Skin epidermis (tissue), 12 donors: ENCODE data around the gene TRAF2.

ENCODE experiments used
- H3K27ac ChIP-seq, 21 experiments: fragments of 200-600 bp; sonication (generic) in 11 of 21; one replicate each; pipeline ENCODE4 v1.5.0; 2020; ENCODE audit warnings: mild to moderate bottlenecking in 3 of 21, inconsistent platforms in 2 of 21, moderate library complexity in 2 of 21
- H3K4me3 ChIP-seq, 7 experiments: fragments of 200-600 bp; sonication (generic) in 2 of 7; one replicate each; pipeline ENCODE4 v1.5.0; 2020; ENCODE audit warnings: inconsistent platforms in 2 of 7, mild to moderate bottlenecking in 2 of 7, moderate library complexity in 1 of 7

Gene TRAF2

GRCh38 chr9:136952876-136953770 is 66.8 kb downstream of the TRAF2 start:
- H3K4me3 ChIP-seq = no peak overlapping the region
- peak overlapping the region in 1 of 21 experiments; percentile 25 for H3K27ac ChIP-seq

- Histone ChIP-seq H3K4me3 (no peak overlapping the region), H3K27ac (no peak overlapping the region)
These were observed 67.5 kb downstream of the TRAF2 start for GRCh38 chr9:136953771-136954269.

GRCh38 chr9:136954270-136955083 is 68.2 kb downstream of the TRAF2 start:
- H3K4me3 ChIP-seq = no peak overlapping the region
- H3K27ac ChIP-seq = no peak overlapping the region

- Histone ChIP-seq H3K4me3 (no peak overlapping the region), H3K27ac (no peak overlapping the region)
These were observed 69.1 kb downstream of the TRAF2 start for GRCh38 chr9:136955202-136955942.

GRCh38 chr9:136955943-136956335 is 69.6 kb downstream of the TRAF2 start:
- Histone ChIP-seq H3K27ac (no peak overlapping the region), H3K4me3 (no peak overlapping the region)

GRCh38 chr9:136956604-136957003 is 70.3 kb downstream of the TRAF2 start:
- H3K4me3 ChIP-seq = no peak overlapping the region
- no peak overlapping the region for H3K27ac ChIP-seq

- H3K27ac ChIP-seq = no peak overlapping the region
- no peak overlapping the region for H3K4me3 ChIP-seq
These were observed 71.1 kb downstream of the TRAF2 start for GRCh38 chr9:136957461-136957860.

GRCh38 chr9:136957901-136958300 is 71.6 kb downstream of the TRAF2 start:
- Histone ChIP-seq H3K27ac (no peak overlapping the region), H3K4me3 (no peak overlapping the region)

GRCh38 chr9:136958473-136958872 is 72.2 kb downstream of the TRAF2 start:
- H3K27ac ChIP-seq = no peak overlapping the region
- no peak overlapping the region for H3K4me3 ChIP-seq

GRCh38 chr9:136958898-136959850 is 72.9 kb downstream of the TRAF2 start:
- peak overlapping the region in 6 of 21 experiments; percentile 12 to 80 (median 53) for H3K27ac ChIP-seq
- H3K4me3 ChIP-seq = no peak overlapping the region

- Histone ChIP-seq H3K27ac (peak overlapping the region in 4 of 21 experiments; percentile 46 to 80 (median 64)), H3K4me3 (no peak overlapping the region)
These were observed 74.1 kb downstream of the TRAF2 start for GRCh38 chr9:136960212-136960937.

- no peak overlapping the region for H3K4me3 ChIP-seq
- H3K27ac ChIP-seq = peak overlapping the region in 4 of 21 experiments; percentile 16 to 69 (median 45)
These were observed 74.6 kb downstream of the TRAF2 start for GRCh38 chr9:136960938-136961275.

- H3K4me3 ChIP-seq = no peak overlapping the region
- H3K27ac ChIP-seq = peak overlapping the region in 9 of 21 experiments; percentile 12 to 69 (median 39)
These were observed 75.2 kb downstream of the TRAF2 start for GRCh38 chr9:136961279-136962065.

- H3K4me3 ChIP-seq = no peak overlapping the region
- peak overlapping the region in 5 of 21 experiments; percentile 12 to 69 (median 51) for H3K27ac ChIP-seq
These were observed 75.8 kb downstream of the TRAF2 start for GRCh38 chr9:136962163-136962562.

GRCh38 chr9:136962701-136963248 is 76.5 kb downstream of the TRAF2 start:
- Histone ChIP-seq H3K27ac (peak overlapping the region in 1 of 21 experiments; percentile 69), H3K4me3 (no peak overlapping the region)

- no peak overlapping the region for H3K4me3 ChIP-seq
- H3K27ac ChIP-seq = peak overlapping the region in 3 of 21 experiments; percentile 0 to 37 (median 8)
These were observed 77.0 kb downstream of the TRAF2 start for GRCh38 chr9:136963341-136963740.

GRCh38 chr9:136963751-136964150 is 77.4 kb downstream of the TRAF2 start:
- Histone ChIP-seq H3K4me3 (no peak overlapping the region), H3K27ac (peak overlapping the region in 5 of 21 experiments; percentile 0 to 51 (median 11))
